OCI-LY3 (cell line): ENCODE data around the gene THBS2.

Source experiments
- H2AFZ ChIP-seq: fragments of 200-600, 300-600 bp; shearing (Covaris generic); 2 replicates; pipeline ENCODE4 v1.6.0; 2014; ENCODE audit warnings: antibody characterized with exemption, low read depth, low read length
- H3K27ac ChIP-seq: fragments of 200-600, 300-600 bp; sonication (generic); 2 replicates; pipeline ENCODE4 v1.5.1; 2014; ENCODE audit warnings: mild to moderate bottlenecking, low read length, moderate library complexity, mixed read lengths
- H3K27me3 ChIP-seq: fragments of 200-600, 300-600 bp; sonication (generic); 2 replicates; pipeline ENCODE4 v1.6.1; 2014; ENCODE audit warnings: low read depth, low read length, mixed read lengths
- H3K36me3 ChIP-seq: fragments of 200-600, 300-600 bp; sonication (generic); replicated peaks from 2 replicates; pipeline ENCODE3; 2014; ENCODE audit warnings: low read depth, low read length, mixed read lengths
- H3K4me1 ChIP-seq: fragments of 300-600, 200-600 bp; sonication (generic); 2 replicates; pipeline ENCODE4 v1.6.1; 2014; ENCODE audit warnings: low read length, mixed read lengths
- H3K4me2 ChIP-seq: fragments of 200-600, 300-600 bp; sonication (generic); 2 replicates; pipeline ENCODE4 v1.6.1; 2014; ENCODE audit warnings: low read length, mixed read lengths
- H3K4me3 ChIP-seq: fragments of 300-600, 200-600 bp; sonication (generic); 2 replicates; pipeline ENCODE4 v1.5.1; 2014; ENCODE audit warnings: antibody characterized with exemption, mild to moderate bottlenecking, low read length, moderate library complexity
- H3K79me2 ChIP-seq: fragments of 300-600, 200-600 bp; shearing (Covaris generic); 2 replicates; pipeline ENCODE4 v1.6.1; 2014; ENCODE audit warnings: mild to moderate bottlenecking, low read length, mixed read lengths
- H3K9ac ChIP-seq: fragments of 300-600, 200-600 bp; shearing (Covaris generic); 2 replicates; pipeline ENCODE4 v1.6.0; 2014; ENCODE audit warnings: mild to moderate bottlenecking, low read length, moderate library complexity
- H3K9me3 ChIP-seq: fragments of 200-600, 300-600 bp; shearing (Covaris generic); 2 replicates; pipeline ENCODE4 v1.6.1; 2014; ENCODE audit warnings: low read length, mixed read lengths; ENCODE audit not compliant: insufficient read depth
- H4K20me1 ChIP-seq: fragments of 200-600, 300-600 bp; sonication (generic); 2 replicates; pipeline ENCODE4 v1.6.1; 2016; ENCODE audit warnings: low read length, mixed read lengths; ENCODE audit not compliant: insufficient read depth
- EZH2phosphoT487 ChIP-seq: fragments of 200-600 bp; shearing (Covaris generic); IDR thresholded peaks from 2 replicates; pipeline ENCODE4 v1.6.1; 2018; ENCODE audit warnings: antibody characterized with exemption, mixed run types, low read depth
- TF ChIP-seq, protein P1 (sequence below): fragments of 200-600, 300-600 bp; sonication (generic); IDR thresholded peaks from 2 replicates; pipeline ENCODE4 v1.5.1; 2014; ENCODE audit warnings: antibody characterized with exemption, low read length, low read depth

THBS2 gene

DNA sequence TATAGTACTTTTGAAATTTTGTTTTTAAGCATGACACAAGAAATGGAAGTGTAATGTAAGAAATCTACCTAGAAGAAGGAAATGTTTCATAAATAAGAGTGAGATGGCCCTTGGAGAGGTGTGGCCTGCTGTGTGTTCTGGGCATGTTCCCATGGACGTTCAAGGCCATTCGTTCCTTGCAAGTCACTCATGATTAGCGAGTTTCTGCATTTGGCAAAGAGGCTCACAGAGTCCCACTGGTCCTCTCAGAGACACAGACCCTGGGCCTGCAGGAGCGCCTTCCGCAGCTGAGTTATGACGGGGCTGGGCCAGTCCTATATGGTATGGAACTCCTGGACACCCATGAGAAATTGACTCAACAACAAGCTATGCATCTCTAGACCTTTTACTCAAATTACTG is 7.2 kb downstream of the THBS2 start:
- H3K4me1 ChIP-seq: no peaks in the 10 kb centered on the region
- H3K4me3 ChIP-seq: no peak overlapping the region
- no peak overlapping the region for H2AFZ ChIP-seq
- no peaks in the 10 kb centered on the region for H4K20me1 ChIP-seq
- TF ChIP-seq, protein P1, sequence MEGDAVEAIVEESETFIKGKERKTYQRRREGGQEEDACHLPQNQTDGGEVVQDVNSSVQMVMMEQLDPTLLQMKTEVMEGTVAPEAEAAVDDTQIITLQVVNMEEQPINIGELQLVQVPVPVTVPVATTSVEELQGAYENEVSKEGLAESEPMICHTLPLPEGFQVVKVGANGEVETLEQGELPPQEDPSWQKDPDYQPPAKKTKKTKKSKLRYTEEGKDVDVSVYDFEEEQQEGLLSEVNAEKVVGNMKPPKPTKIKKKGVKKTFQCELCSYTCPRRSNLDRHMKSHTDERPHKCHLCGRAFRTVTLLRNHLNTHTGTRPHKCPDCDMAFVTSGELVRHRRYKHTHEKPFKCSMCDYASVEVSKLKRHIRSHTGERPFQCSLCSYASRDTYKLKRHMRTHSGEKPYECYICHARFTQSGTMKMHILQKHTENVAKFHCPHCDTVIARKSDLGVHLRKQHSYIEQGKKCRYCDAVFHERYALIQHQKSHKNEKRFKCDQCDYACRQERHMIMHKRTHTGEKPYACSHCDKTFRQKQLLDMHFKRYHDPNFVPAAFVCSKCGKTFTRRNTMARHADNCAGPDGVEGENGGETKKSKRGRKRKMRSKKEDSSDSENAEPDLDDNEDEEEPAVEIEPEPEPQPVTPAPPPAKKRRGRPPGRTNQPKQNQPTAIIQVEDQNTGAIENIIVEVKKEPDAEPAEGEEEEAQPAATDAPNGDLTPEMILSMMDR: no peak
- no peak for TF ChIP-seq EZH2phosphoT487
- no peaks in the 10 kb centered on the region for H3K79me2 ChIP-seq
- no peaks in the 10 kb centered on the region for H3K9me3 ChIP-seq
- H3K36me3 ChIP-seq: no peaks in the 10 kb centered on the region
- no peaks in the 10 kb centered on the region for H3K27me3 ChIP-seq
- H3K9ac ChIP-seq: no peak overlapping the region
- H3K4me2 ChIP-seq: no peak overlapping the region
- H3K27ac ChIP-seq: no peak overlapping the region

DNA sequence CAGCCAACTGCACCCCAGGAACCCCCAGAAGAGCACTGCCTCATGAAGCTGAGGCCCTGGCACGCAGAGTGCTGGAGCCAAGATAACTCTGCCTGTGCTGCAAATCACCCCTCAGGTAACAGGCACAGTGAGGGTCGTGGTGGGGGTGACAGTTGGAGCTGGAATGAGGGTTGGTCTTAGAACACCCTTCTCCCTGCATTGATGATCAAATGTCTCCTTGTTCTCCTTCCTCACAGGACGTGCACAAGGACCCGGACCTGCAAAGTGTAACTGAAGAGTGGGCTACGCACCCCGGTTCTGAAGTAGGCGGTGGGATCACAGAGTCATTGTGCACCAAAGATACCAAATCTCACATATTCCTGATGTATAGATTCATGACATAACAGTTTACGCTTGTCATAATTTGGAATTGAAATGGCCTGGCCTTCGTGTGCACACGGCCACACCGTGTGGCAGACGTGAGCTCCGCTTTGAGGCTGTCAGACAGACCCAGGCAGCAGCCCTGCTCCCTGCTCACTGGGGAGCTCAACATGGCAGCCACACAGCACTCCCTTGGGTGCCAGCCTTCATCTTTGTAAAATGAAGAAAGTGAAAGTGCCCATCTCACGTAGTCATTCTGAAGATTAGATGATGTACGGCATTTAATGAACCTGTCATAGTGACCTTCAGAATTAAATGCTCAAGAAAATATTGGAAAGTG is 8.8 kb downstream of the THBS2 start:
- Histone ChIP-seq H3K4me2 (no peak overlapping the region), H2AFZ (no peak overlapping the region), H4K20me1 (no peaks in the 10 kb centered on the region), H3K79me2 (no peaks in the 10 kb centered on the region), H3K9me3 (no peaks in the 10 kb centered on the region), H3K27ac (no peak overlapping the region), H3K36me3 (no peaks in the 10 kb centered on the region), H3K27me3 (no peaks in the 10 kb centered on the region), H3K4me3 (no peak overlapping the region), H3K9ac (no peak overlapping the region), H3K4me1 (no peaks in the 10 kb centered on the region)
- TF ChIP-seq EZH2phosphoT487: no peak
- TF ChIP-seq, protein P1: no peak

DNA sequence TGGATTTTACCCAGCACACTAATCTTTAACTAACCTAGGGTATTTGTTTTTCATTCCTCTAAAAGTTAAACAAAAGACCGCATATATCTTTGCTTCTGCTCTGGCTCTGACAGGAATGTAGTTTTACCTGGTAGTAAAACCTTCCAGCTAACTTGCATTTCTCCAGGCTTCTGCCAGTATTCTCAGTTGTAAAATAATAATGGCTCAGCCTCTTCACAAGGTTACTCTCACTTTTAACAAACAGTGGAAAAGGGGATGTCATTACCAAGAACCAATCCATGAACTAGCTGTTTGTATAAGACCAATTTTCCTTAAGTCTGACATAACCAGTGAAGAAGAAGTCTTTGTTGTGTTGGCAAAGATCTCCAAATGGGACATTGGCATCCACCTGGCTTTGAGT is 10.0 kb downstream of the THBS2 start:
- no peaks in the 10 kb centered on the region for H3K4me1 ChIP-seq
- no peak overlapping the region for H2AFZ ChIP-seq
- H3K27me3 ChIP-seq: no peaks in the 10 kb centered on the region
- H3K27ac ChIP-seq: no peak overlapping the region
- H3K4me3 ChIP-seq: no peak overlapping the region
- no peaks in the 10 kb centered on the region for H3K9me3 ChIP-seq
- no peaks in the 10 kb centered on the region for H4K20me1 ChIP-seq
- TF ChIP-seq, protein P1: no peak
- no peak for TF ChIP-seq EZH2phosphoT487
- H3K79me2 ChIP-seq: no peaks in the 10 kb centered on the region
- H3K9ac ChIP-seq: no peak overlapping the region
- no peaks in the 10 kb centered on the region for H3K36me3 ChIP-seq
- H3K4me2 ChIP-seq: no peak overlapping the region

DNA sequence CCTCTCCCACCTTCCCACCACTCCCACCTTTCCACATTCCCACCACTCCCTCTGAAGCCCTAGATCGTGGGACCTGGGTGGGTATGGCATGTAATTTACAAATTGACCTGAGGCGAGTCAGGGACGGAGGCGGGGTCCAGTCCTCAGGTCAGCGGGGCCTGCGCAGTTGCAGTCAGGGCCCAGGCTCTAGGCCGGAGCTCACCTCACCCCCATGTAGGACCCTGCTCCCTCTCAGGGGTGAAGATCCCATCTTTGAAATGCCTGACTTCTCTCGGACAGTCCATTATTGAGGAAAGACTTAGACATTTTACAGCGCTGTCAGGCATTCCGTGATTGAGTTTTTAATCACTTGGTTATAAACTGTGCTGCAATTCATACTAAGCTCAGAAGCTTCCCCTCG is 10.5 kb downstream of the THBS2 start:
- Histone ChIP-seq H3K4me3 (no peak overlapping the region), H3K9ac (no peak overlapping the region), H3K79me2 (no peaks in the 10 kb centered on the region), H3K9me3 (no peaks in the 10 kb centered on the region), H3K36me3 (no peaks in the 10 kb centered on the region), H3K4me2 (no peak overlapping the region), H4K20me1 (no peaks in the 10 kb centered on the region), H3K27me3 (no peaks in the 10 kb centered on the region), H2AFZ (no peak overlapping the region), H3K4me1 (no peaks in the 10 kb centered on the region), H3K27ac (no peak overlapping the region)
- TF ChIP-seq, protein P1: no peak
- TF ChIP-seq EZH2phosphoT487: no peak
